Stimulated activated CD4-positive, alpha-beta T cell treated with anti-CD3 and anti-CD28 coated beads, TNF-alpha, amount 100 ng/mL, for 48 hours (primary cell): Measurements from ENCODE around the gene TMEM18.

Experiments
- DNase-seq, 3 donors: peaks; one replicate each; pipeline ENCODE4 v3.0.0-alpha.2; 2020; ENCODE audit warnings: low read depth in 3 of 3

The TMEM18 gene

GRCh38 chr2:651951-652373 is 25.2 kb downstream of the TMEM18 start:
- DNase-seq = no peak

- no peak for DNase-seq
Observed at GRCh38 chr2:650343-651310, 26.6 kb downstream of the TMEM18 start.

GRCh38 chr2:649426-650342 is 27.5 kb downstream of the TMEM18 start:
- DNase-seq = no peak

DNA sequence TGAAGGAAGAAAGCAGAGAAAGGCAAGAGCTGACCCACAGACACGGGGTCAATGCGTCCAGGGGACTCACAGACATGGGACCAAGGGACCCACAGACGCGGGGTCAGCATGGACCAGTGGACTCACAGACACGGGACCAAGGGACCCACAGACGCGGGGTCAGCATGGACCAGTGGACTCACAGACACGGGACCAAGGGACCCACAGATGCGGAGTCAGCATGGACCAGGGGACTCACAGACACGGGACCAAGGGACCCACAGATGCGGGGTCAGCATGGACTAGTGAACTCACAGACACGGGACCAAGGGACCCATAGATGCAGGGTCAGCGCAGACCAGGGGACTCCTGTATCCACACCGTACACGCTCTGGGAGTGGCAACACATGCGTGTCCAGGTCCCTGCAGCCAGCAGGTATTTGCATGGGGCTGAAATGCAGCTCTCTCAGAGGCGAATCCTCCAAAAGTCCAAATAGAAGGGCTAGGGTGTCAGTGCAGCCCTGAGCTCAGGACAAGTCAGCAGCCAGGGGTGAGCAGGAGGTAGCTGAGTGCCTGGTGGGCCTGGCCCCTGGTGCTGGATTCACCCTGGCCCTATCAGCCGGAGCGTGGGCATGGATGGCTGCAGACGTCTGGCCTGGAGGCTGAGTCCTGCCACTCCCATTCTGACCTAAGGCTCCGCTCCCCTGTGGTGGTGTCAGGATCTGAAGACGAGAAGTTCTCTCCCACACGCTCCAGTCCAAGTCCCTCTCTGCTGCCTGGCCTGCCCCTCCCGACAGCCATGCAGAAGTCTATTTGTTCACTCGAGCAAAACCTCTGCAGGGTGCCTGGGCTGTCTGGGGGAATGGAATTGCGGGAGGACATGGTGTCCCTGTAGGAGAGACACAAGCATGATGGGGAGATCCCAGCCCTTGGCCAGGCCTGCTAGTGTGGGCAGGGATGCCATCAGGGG is 28.5 kb downstream of the TMEM18 start:
- DNase-seq = no peak

GRCh38 chr2:647691-648231 is 29.4 kb downstream of the TMEM18 start:
- no peak for DNase-seq

- DNase-seq = no peak
Observed at GRCh38 chr2:647003-647560, 30.1 kb downstream of the TMEM18 start.

- DNase-seq = no peak
Observed at GRCh38 chr2:644871-645270, 32.3 kb downstream of the TMEM18 start.

DNA sequence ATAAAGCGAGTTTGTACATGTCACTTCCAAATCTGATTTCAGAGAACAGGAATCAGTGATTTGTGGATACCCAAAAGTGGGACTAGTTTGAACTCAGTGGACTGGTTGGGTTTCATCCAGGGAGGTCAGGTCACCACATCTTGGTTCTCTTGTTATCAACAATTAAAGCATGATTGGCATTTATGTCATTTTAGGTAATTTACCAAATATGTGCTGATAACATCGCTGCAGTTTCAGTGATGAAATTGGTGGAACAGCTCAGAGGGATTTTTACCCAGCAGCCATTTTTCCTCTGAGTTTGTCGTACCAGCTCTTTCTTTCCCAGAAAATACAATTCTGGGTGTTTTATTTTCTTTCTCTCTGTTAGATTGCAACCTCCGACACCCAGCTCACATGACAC is 33.4 kb downstream of the TMEM18 start:
- no peak for DNase-seq

GRCh38 chr2:643334-643733 is 33.9 kb downstream of the TMEM18 start:
- DNase-seq = no peak

DNA sequence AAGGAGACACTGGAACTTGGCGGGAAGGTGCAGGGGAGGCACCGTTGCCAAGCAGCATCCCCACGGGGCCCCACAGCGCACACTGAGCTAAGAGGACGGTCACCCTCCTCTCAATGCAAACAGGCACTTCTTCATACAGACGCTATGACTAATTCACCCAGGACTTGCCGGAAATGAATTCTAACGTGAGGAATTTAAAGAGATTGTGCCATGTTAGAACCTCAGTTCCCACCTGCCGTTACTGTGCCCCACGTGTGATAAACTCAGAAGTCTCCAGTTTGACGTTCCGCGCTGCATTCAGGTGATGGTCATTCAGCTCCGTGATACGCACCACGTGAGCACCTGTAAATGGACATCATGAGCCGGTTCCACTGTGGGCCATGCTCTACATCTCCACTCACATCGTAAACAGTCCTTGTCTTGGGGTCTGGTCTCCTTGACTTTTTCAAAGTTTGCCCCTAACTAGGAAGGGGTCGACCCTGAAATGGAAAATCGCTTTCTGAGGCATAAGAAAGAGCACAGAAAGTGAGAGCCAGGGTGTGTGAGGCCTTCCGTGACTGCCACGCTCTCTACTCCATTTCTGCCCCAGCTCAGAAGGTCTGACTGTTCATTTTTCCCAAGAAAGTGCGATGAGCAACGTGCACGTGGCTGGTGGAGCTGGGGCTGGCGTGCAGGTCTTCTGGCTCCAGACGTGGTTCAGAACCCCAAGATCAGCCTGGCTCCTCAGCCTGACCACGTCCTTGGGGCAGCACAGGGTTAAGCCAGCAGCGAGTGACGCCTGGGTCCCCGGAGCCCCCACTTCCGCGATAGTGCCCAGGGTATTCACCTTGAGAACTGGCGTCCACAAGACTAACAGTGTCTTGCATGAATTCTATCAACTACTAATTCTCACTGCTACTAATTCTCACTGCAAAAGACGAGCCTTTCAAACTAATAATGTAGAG is 35.1 kb downstream of the TMEM18 start:
- DNase-seq = no peak

DNA sequence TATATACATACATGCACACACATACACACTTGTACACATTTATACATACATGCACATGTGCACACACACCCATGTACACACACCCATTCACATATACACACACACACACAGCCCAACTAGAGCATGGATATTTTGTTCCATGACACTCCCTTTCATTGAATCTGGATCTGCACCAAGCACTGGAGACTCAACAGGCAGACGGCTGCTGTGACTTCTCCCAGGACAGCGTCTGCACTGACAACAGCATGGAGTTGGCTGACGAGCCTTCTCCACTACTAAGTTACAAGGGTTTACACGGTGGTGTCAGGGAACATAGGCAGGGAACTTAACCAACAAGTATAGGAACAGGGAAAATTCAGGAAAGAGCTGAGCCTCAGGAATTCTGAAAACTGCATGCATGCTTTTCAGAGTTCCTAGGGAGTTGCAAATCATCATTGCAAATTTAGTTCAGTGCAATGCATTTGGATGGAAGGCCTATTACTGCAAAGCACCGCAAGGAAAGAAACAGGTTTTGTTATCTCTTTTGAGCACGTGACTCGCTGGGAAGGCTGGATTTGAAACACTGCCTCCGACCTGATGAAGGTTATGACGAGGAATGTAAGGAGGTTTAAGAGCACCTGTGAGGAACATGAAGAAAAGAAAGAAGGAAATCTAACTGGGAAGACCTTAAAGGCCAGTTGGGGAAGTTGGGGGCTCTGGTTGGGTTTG is 35.9 kb downstream of the TMEM18 start:
- DNase-seq = no peak

GRCh38 chr2:639703-640102 is 37.5 kb downstream of the TMEM18 start:
- DNase-seq = no peak

DNA sequence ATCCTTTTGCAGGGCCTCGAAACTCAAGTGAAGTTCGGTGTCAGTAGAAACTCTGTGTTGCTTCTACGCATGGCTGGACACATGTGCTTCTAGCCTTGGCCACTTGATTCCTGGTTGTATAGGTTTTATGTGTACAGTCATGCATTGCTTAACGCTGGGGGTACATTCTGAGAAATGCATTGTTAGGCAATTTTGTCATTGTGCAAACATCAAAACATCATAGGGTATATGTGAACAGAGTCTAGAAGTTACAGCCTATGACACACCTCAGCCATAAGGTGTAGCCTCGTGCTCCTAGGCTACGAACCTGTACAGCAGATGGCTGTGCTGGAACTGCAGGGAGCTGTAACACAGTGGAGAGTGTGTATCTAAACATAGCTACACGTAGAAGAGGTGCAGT is 39.4 kb downstream of the TMEM18 start:
- DNase-seq = no peak

GRCh38 chr2:637406-637776 is 39.8 kb downstream of the TMEM18 start:
- DNase-seq = no peak

DNA sequence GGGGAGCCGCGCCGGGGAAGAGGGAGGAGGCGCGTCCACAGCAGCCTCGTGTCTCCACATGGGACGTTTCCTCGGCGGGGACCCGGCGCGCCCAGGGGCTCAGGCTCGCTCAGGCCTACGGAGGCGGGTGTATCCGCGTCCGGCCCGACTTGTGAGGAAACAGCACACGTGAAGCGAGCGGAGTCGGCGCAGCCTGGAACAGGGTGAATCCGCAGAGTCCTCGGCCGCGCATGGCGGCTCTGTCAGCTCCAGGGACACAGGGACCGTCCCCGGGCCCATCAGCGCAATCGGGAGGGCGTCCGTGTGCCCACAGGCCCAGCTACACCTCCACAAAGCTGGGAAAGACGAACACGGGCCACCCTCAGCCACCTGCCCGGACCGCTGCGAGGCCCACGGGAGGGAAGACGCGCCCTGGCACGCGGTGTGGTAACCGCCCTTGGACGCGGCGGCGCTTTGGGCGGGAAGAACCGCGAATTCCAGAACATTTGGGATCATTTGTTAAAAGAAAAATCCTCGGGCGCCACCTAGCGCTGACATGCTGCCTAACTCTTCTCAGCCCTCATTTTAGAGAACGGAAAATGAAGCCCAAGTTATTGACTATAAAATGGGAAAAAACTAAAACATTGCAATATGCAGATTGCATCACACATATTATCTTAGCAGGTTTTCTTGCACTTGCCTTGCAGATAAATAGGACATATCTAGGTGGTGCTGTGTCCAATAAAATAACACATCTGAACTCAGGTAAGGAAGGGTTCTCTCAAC is 40.4 kb downstream of the TMEM18 start:
- DNase-seq = peak; percentile 16 to 41 (median 35)

GRCh38 chr2:635687-636621 is 41.3 kb downstream of the TMEM18 start:
- no peak for DNase-seq
